ENCODE data around the gene NCF4.

The NCF4 gene

DNA sequence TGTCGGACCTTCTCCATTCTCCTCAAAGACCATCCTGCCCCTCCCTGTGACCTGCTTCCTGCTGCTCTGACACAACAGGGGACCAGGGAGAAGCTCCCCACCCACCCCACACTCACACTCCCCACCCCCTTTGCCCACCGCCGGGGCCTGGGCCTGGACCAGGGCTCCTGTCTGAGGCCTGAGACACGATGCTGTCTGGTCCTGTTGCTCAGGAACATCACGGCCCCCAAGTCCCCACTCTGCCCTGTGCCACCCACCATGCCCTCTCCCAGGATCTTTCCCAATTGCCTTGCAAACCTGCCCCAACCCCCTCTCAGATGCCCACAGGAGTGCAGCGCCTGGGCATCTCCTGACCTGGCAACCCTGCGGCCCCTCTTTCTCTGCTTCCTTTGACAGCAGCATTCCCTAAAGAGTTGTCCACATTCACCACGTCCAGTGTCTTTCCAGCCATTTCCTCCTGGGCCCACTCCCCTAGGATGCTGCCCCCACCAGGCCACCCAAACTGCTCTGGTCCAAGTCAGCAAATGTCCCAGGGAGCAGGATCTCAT lies 63.4 kb downstream of the NCF4 start:
- DNase-seq = no peak

DNA sequence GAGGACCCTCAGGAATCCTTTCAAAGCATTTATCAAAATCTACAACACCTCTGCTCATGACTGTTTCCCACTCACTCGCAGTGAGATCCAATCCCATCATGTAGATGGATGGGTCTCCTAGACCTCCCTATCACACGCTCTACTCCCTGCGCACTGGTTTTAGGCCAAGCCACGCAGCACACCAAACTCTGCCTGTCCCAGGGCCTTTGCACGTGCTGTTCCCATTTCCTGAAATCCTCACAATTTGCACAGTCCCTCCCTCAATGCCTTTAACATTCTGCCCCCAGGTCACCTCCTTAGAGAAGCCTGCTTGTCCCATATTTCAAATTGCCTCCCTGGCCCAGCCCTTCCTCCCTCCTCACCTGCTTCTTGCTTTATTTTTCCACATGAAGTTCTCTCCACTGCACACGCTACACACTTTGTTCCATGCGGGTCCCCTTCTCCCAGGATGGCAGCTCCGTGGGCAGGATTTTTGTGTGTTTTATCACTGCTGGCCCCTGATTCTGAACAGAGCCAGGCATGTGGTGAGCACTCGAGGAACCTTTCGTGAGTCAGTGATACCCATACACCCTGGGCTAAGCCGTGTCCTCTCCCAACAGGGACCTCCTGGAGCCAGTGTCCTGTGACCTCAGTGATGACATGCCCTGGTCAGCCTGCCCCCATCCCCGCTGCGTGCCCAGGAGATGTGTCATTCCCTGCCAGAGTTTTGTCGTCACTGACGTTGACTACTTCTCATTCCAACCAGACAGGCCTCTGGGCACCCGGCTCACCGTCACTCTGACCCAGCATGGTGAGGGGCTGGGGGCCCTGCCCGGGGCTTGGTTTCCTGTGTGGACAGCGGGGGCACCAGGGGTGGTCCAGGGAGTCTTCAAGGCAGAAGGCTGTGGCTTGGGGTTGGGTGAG lies 64.8 kb downstream of the NCF4 start:
- DNase-seq = no peak

DNA sequence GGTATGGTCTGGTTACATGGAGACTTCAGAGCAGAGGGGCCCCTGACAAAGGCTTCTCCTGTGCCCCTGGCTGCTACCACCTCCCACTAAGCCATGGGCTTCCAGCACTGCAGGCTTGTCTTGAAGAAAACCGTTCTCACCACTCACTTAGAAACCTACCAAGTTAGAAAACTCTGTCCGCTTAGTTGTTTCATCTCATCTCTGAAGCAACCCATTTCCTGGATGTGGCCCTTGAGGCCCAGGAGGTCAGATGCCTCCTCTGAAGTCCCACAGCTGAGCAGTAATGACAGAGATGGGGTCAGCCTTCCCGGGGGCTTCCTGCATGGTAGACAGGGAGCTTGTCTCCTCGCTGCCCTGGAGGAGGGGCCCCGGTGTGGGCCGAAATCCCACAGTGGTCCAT lies 65.5 kb downstream of the NCF4 start:
- no peak for DNase-seq

DNA sequence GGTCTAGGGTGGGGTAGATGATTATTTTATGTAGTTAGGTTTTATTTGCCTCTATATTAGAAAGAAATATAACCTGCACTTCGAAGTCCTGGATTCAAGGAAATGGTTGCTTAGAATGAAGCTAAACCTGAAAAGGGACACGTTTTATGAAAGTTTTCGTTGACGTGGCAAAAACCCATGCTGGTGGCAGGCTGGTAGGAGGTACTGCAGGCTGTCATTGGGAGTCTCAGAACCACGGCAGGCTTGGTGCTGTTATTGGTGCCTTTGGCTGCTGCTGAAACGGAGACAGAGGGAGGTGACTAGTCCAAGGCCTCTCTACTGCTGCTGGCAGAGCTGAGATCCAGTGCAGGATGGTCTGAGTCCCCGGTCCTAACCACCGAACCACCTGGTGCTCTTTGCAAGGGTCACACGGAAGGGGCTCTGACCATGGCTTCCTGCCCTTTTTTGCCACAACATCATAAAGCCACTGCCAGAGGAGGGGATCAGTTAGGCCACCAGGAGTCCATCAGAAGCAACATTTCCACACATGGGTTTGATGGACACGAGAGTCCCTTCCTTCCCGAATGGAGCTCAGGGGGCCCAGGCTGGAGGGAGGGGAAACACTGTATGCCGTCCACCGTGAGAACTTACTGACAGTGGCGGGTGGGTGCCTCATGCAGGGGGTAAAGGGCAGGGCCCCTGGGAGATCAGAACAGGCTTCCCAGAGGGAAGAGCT lies 66.1 kb downstream of the NCF4 start:
- DNase-seq = no peak

Measured in activated effector memory CD4-positive, alpha-beta T cell treated with anti-CD3 and anti-CD28 coated beads, Interleukin-2, amount 50 U/mL, for 16 hours (primary cell).